AG09309 (cell line): Measurements from ENCODE around the gene TECR.
"Not testable (repeated sequence)": the region's sequence is repeated elsewhere in the genome, so short reads cannot be mapped to it uniquely, and the experiment has no call there.

ENCODE experiments used
- DNase-seq: peaks from one replicate; pipeline ENCODE4 v3.0.0-alpha.2; 2010; ENCODE audit warnings: low read depth
- H3K4me3 ChIP-seq: 2 replicates; pipeline ENCODE4 v1.5.1; 2011; ENCODE audit warnings: mild to moderate bottlenecking, low read depth, low read length, moderate library complexity; ENCODE audit not compliant: control insufficient read depth
- CTCF ChIP-seq: IDR thresholded peaks from 2 replicates; pipeline ENCODE4 v1.5.1; 2011; ENCODE audit warnings: mild to moderate bottlenecking, low read depth, low read length, inconsistent platforms; ENCODE audit not compliant: insufficient read depth, control insufficient read depth; ENCODE audit errors: missing control alignments

TECR gene

GRCh38 chr19:14561847-14562351 is 32.5 kb downstream of the TECR start:
- DNase-seq: no peak
- TF ChIP-seq CTCF: no peak
- no peak overlapping the region for H3K4me3 ChIP-seq

- no peak overlapping the region for H3K4me3 ChIP-seq
- TF ChIP-seq CTCF: no peak
- DNase-seq: no peak
These were observed 33.5 kb downstream of the TECR start for GRCh38 chr19:14562660-14563589.

- no peak overlapping the region for H3K4me3 ChIP-seq
- DNase-seq: no peak
- no peak for TF ChIP-seq CTCF
These were observed 34.2 kb downstream of the TECR start for GRCh38 chr19:14563590-14563926.

- DNase-seq: no peak
- no peak for TF ChIP-seq CTCF
- H3K4me3 ChIP-seq: no peak overlapping the region
These were observed 34.7 kb downstream of the TECR start for GRCh38 chr19:14563989-14564651.

- DNase-seq, H3K4me3 ChIP-seq: not testable (repeated sequence)
These were observed 35.4 kb downstream of the TECR start for GRCh38 chr19:14564652-14565297.

GRCh38 chr19:14565298-14565679 is 35.9 kb downstream of the TECR start:
- DNase-seq: no peak
- no peak for TF ChIP-seq CTCF
- no peak overlapping the region for H3K4me3 ChIP-seq
